Glomerular visceral epithelial cell (primary cell): ENCODE measurements around the gene CD8A.
"Not testable (repeated sequence)": the region's sequence is repeated elsewhere in the genome, so short reads cannot be mapped to it uniquely, and the experiment has no call there.

ENCODE experiments used
- DNase-seq: peaks from one replicate; pipeline ENCODE4 v3.0.0-alpha.2; 2016; ENCODE audit errors: extremely low spot score

Gene CD8A

DNA sequence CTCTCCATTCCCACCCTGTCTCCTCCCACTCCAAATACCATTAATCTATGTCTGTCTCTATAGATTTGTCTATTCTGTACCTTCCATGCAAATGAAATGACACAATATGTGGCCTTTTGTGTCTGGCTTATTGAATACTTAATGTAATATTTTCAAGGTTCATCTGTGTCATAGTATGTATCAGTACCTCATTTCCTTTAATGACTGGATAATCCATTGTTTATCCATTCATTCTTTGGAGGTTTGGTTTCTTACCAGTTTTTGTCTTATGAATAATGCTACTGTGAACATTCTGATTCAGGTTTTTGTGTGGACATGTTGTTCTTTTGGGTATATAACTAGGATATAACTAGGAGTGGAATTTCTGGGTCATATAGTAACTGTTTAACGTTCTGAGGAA lies 55.8 kb downstream of the CD8A start:
- DNase-seq: not testable (repeated sequence)
